IMR-90 (cell line): ENCODE results near the gene COG4.

Experiments used
- CEBPB ChIP-seq: IDR thresholded peaks from 2 replicates; pipeline ENCODE4 v1.6.1; 2012; ENCODE audit warnings: low read depth, low read length, improper control_type of control experiment
- CTCF ChIP-seq: conservative IDR thresholded peaks from 2 replicates; pipeline ENCODE4 v1.5.1; 2012; ENCODE audit warnings: mild to moderate bottlenecking, low read depth, low read length, improper control_type of control experiment
- FOS ChIP-seq: fragments of 150-350 bp; IDR thresholded peaks from 2 replicates; pipeline ENCODE4 v1.6.1; 2016; ENCODE audit warnings: low read depth, low read length
- MAFK ChIP-seq: IDR thresholded peaks from 2 replicates; pipeline ENCODE4 v1.6.1; 2012; ENCODE audit warnings: low read depth, low read length, improper control_type of control experiment
- POLR2A ChIP-seq: IDR thresholded peaks from 2 replicates; pipeline ENCODE4 v1.6.1; 2012; ENCODE audit warnings: mild to moderate bottlenecking, low read depth, low read length
- RFX5 ChIP-seq: IDR thresholded peaks from 2 replicates; pipeline ENCODE4 v1.8.0; 2012; ENCODE audit warnings: low read depth, mild to moderate bottlenecking, low read length, moderate library complexity
- USF2 ChIP-seq: fragments of 150-350 bp; IDR thresholded peaks from 2 replicates; pipeline ENCODE4 v1.6.1; 2017; ENCODE audit warnings: mild to moderate bottlenecking, antibody characterized with exemption, low read length, low read depth

GRCh38 chr16:70494777-70495176 lies 28.6 kb downstream of the COG4 start:
- TF ChIP-seq CTCF (no peak), MAFK (no peak), USF2 (no peak), POLR2A (no peak), CEBPB (no peak), FOS (no peak), RFX5 (no peak)
